NCI-H2227 (cell line): ENCODE results near the gene SEL1L2.

Source experiments
- DNase-seq: peaks from one replicate; lab custom pipeline; 2025; ENCODE audit not compliant: unreplicated experiment; lab: John Stamatoyannopoulos, UW

Gene SEL1L2

DNA sequence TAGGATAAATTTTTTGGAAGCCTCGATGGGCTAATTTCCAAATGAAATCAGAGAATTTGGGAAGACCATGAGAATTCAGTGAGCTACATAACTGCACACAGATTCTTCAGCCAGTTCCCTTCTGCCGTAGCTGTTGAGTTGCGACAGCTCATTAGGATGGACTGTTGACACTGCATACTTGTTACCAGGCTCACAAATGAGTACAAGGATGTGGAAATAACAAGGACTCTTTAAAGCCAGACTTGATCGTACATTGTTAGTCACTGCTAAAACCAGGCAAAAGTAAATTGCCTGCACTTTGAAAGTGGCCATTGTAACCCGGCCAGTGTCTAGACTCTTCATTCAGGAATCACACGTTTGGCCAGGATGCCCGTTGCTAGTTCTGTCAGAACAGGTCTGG, 168.5 kb downstream of the SEL1L2 start:
- no peak for DNase-seq

- peak; percentile 68 for DNase-seq
Observed at GRCh38 chr20:13819885-13820645, 170.3 kb downstream of the SEL1L2 start.

DNA sequence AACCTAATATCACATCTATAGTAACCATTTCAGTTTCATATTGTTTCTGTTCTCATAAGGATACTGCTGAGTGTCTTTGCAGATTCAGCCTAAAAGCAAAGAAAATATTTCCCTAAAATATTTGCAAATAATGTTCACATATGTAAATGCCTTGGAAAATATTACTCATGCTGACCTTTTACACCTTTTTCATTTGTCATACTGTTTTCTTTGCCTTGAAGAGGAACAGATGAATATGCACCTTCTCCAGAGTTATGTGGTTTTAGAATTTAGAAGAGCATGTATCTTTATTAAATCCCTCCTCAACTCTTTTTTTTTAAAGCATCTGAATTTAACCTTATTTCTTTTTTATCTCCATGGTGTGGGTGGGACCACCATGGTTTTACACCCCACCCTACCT, 173.1 kb downstream of the SEL1L2 start:
- DNase-seq = no peak

DNA sequence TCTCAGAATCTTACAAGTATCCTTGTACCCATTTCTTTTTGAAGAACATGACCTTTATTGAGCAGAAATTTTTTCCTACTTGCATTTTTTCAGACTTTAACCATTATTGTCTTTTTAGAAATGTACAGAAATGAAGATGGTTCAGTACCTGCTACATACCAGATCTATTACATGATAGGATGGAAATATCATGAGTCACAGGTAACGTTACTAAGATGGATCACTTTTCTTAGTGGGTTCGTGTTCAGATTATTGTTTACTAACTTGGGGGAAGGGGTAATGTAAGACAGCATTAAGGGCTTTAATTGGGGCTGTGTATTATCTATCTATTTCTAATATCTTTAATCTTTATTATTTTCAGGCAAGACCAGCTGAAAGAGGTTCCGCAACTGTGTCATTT, 173.7 kb downstream of the SEL1L2 start:
- DNase-seq = no peak

DNA sequence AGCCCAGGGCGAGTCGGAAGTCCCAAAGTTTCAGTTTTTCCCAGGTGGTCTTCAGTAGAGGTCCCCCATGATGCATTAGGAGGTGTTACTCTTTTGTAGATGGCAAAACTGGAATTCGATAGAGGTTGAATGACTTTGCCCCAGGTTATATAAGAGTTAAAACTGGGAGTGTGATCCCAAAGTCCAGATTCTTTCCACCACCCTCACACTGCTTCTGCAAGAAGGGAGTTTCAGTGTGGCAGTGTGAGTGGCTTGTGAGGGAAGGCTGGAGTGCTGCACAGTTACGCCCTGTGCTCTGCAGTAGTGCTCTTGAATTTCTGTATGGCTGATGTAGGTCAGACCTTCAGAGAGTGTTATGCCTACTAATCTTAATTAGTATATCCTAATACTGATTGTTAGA, 175.7 kb downstream of the SEL1L2 start:
- DNase-seq = no peak

- DNase-seq = no peak
Observed at GRCh38 chr20:13813910-13814309, 176.5 kb downstream of the SEL1L2 start.

GRCh38 chr20:13810446-13810845, 180.0 kb downstream of the SEL1L2 start:
- no peak for DNase-seq

- no peak for DNase-seq
Observed at GRCh38 chr20:13809855-13810254, 180.6 kb downstream of the SEL1L2 start.

DNA sequence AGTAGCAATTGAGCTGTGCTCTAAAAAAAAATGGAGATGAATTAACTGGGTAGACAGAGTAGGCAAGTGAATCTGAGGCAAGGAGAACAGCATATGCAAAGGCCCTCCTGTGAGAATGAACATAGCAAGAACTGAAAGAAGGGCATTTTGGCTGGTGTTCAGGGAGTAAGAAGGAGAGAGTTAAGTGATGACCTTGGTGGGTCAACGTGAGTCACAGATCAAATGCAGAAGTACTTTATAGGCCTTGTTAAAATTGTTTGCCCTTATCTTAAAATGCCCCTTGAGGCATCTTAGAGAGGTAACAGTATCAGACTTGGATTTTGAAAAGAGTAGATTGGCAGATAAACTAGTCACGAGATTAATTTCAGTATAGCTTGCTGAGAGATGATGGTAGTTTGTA, 181.0 kb downstream of the SEL1L2 start:
- DNase-seq = no peak

DNA sequence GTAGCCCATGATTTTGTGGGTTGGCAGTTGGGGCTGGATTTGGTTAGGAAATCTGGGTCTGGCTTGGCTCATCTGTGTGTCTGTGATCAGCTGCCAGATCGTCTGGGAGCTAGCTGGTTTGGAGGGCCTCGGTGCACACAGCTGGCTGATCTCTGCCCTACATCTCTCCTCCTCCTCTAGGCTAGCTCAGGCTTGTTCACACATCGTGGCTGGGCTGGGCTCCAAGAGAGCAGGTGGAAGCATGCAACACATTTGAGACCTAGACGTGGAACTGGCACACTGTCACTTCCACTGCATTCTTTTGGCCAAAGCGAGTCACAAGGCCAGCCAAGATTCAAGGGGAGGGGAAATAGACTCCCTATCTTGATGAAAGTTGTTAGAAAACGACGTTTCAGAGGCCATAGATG, 189.7 kb downstream of the SEL1L2 start:
- DNase-seq = no peak

GRCh38 chr20:13799974-13800373, 190.4 kb downstream of the SEL1L2 start:
- no peak for DNase-seq
